ENCODE results near the gene TSHZ1. TPM values are rescaled to one million over a fixed set of nuclear protein-coding genes. Genes with fewer than 3 reads are reported as not detected.
A peak's percentile ranks its signal among the peaks of the same experiment; 100 is the strongest.

Gene TSHZ1
- total RNA-seq, 4 donors from 2014 or later, result 16.3 to 34.8 (median 29.8) TPM

DNA sequence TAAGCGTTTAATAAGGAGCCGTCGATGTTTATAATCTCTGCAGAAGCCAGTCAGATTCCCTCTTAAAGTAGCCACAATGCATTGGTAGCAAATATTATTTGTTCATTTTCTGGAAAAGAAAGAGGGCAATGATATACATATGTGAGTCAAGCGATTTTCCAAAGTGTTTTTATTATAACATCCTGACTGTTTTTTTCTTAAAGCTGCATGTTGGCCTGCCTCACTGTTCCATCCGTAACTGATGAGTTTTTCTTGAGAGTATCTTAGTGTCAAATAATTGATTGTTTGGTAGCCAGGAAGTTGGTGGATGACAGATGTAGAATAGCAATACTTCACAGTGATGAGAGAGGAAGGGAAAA lies 3.7 kb downstream of the TSHZ1 start:
- Histone ChIP-seq H3K4me1 (peaks cover 19 to 77% (median 69%) of the 10 kb centered on the region in 4 donors), H3K9me3 (no peaks in the 10 kb centered on the region), H3K4me3 (peak overlapping the region in 1 of 4 donors; percentile 7), H3K27ac (peak overlapping the region; percentile 88 to 95 (median 90)), H3K36me3 (no peaks in the 10 kb centered on the region), H3K27me3 (no peaks in the 10 kb centered on the region)
- WGBS, 2 donors (ENCODE audit: low coverage in 1 of 2), result 52 to 53% methylated on average over 5 of the region's 5 CpGs
- no peak for DNase-seq
- intact Hi-C loops (cut with DNase I; ENCODE audit: low total_unique reads) (loop anchor here (10.0 kb wide), 1 partner anchor 260 kb away; no protein-coding TSS in a partner anchor), in situ Hi-C loops (cut with MboI; ENCODE audit: low pct_ligation_motif_present in 1 of 4, low pct_unique_long_range_greater_than_20kb in 1 of 4, low sequenced_read_pairs in 3 of 4) (loop anchor here in 1 of 4 donors (25.0 kb wide), 1 partner anchor 727 kb away; the partner anchor contains the start of gene CNDP2)
- no peak for TF ChIP-seq POLR2AphosphoS5 (IDR thresholded peaks at IDR 0.05)

DNA sequence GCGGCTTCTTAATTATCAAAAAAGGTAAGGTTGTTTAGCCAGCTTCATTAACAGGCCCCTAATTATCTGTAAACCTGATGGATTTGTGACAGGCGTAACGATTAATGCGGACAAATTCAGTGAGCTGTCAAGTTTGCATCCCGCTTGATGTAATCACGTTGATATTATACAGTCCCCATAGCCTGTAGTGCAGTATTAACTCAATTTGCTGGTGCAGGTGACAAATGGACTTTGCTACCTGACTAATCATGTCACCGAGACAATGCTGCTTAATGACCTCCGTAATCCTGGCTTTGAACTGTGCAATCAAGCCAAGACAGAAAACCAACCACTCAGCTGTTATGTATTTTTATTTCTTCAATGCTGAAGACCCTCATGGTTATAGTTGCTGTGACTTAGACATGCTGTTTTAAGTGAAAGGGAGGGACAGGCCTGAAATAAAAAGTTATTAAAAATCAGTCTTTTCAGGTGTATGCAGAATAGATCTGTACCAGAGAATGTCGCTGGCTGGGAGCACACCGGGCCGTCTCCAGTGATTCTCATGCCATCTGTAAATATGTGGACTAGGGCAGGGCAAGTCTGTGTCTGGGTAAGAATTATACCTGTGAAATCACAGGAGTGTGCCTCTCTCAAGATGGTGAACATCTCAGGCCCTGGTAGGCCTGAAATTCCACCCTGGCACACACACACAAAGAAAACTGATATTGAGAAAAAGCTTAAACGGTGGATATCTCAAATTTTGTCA lies 4.3 kb downstream of the TSHZ1 start:
- in situ Hi-C loops (cut with MboI; ENCODE audit: low pct_ligation_motif_present in 1 of 4, low pct_unique_long_range_greater_than_20kb in 1 of 4, low sequenced_read_pairs in 3 of 4) (loop anchor here in 1 of 4 donors (25.0 kb wide), 1 partner anchor 728 kb away; the partner anchor contains the start of gene CNDP2), intact Hi-C loops (cut with DNase I; ENCODE audit: low total_unique reads) (loop anchor here (10.0 kb wide), 1 partner anchor 260 kb away; no protein-coding TSS in a partner anchor)
- TF ChIP-seq POLR2AphosphoS5 (IDR thresholded peaks at IDR 0.05) (peak; percentile 13 to 66 (median 62)), EP300 (IDR thresholded peaks at IDR 0.05; ENCODE audit: low read depth) (no peak), POLR2A (IDR thresholded peaks at IDR 0.05) (peak; percentile 24)
- H3K4me3 ChIP-seq, result peak overlapping the region in 1 of 4 donors; percentile 7
- no peaks in the 10 kb centered on the region for H3K36me3 ChIP-seq
- H3K9me3 ChIP-seq, result no peaks in the 10 kb centered on the region
- peak overlapping the region; percentile 88 to 95 (median 90) for H3K27ac ChIP-seq
- WGBS, 2 donors (ENCODE audit: low coverage in 1 of 2), result 61 to 76% methylated on average over 8 to 12 of the region's 12 CpGs
- peak; percentile 42 for DNase-seq
- H3K4me1 ChIP-seq, result peaks cover 19 to 82% (median 74%) of the 10 kb centered on the region in 4 donors
- no peaks in the 10 kb centered on the region for H3K27me3 ChIP-seq

DNA sequence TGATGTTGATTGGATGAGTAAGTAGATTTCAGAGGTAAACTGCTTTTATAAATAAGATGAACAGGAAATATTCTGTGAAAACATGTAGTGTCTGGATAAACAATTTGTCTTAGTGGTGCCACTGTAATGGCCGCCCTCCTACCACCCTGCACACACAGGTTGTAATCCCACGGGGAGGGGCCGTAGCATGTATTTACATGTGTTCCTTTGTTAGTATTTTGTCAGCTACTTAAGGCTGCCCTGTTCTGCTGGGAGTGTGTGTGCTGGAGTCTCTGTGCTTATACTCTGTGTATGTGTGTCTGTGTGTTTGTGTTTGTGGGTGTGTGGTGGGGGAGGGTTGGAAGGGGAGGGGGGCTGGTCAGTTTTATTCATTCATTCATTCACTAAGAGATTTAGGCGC lies 5.1 kb downstream of the TSHZ1 start:
- DNase-seq, result no peak
- WGBS, 2 donors (ENCODE audit: low coverage in 1 of 2), result 56 to 73% methylated on average over 4 of the region's 4 CpGs

GRCh38 chr18:75216212-75216910 lies 5.8 kb downstream of the TSHZ1 start:
- intact Hi-C loops (cut with DNase I; ENCODE audit: low total_unique reads), result loop anchor here (10.0 kb wide), 1 partner anchor 258 kb away; no protein-coding TSS in a partner anchor
- TF ChIP-seq CTCF (IDR thresholded peaks at IDR 0.05) (no peak), POLR2AphosphoS5 (IDR thresholded peaks at IDR 0.05) (no peak), EP300 (IDR thresholded peaks at IDR 0.05; ENCODE audit: low read depth) (no peak), POLR2A (IDR thresholded peaks at IDR 0.05) (no peak)
- no peak for DNase-seq
- no peaks in the 10 kb centered on the region for H3K36me3 ChIP-seq
- H3K9me3 ChIP-seq, result no peaks in the 10 kb centered on the region
- in situ Hi-C loops (cut with MboI; ENCODE audit: low pct_ligation_motif_present in 1 of 4, low pct_unique_long_range_greater_than_20kb in 1 of 4, low sequenced_read_pairs in 3 of 4), result loop anchor here in 1 of 4 donors (25.0 kb wide), 1 partner anchor 729 kb away; the partner anchor contains the start of gene CNDP2
- H3K4me1 ChIP-seq, result peaks cover 21 to 91% (median 75%) of the 10 kb centered on the region in 4 donors
- H3K27me3 ChIP-seq, result no peaks in the 10 kb centered on the region
- WGBS, 2 donors (ENCODE audit: low coverage in 1 of 2), result 35 to 41% methylated on average over 3 to 7 of the region's 7 CpGs
- H3K27ac ChIP-seq, result peak overlapping the region; percentile 88 to 95 (median 90)
- peak overlapping the region in 1 of 4 donors; percentile 5 for H3K4me3 ChIP-seq

More for the DNA sequence above, 5.1 kb downstream of the TSHZ1 start:
- H3K9me3 ChIP-seq, result no peaks in the 10 kb centered on the region
- TF ChIP-seq POLR2AphosphoS5 (IDR thresholded peaks at IDR 0.05) (no peak), EP300 (IDR thresholded peaks at IDR 0.05; ENCODE audit: low read depth) (no peak), POLR2A (IDR thresholded peaks at IDR 0.05) (no peak), CTCF (IDR thresholded peaks at IDR 0.05) (no peak)
- in situ Hi-C loops (cut with MboI; ENCODE audit: low pct_ligation_motif_present in 1 of 4, low pct_unique_long_range_greater_than_20kb in 1 of 4, low sequenced_read_pairs in 3 of 4) (loop anchor here in 1 of 4 donors (25.0 kb wide), 1 partner anchor 728 kb away; the partner anchor contains the start of gene CNDP2), intact Hi-C loops (cut with DNase I; ENCODE audit: low total_unique reads) (loop anchor here (10.0 kb wide), 1 partner anchor 259 kb away; no protein-coding TSS in a partner anchor)
- H3K4me3 ChIP-seq, result no peak overlapping the region
- H3K4me1 ChIP-seq, result peaks cover 19 to 85% (median 73%) of the 10 kb centered on the region in 4 donors
- H3K27ac ChIP-seq, result peak overlapping the region; percentile 88 to 95 (median 90)
- no peaks in the 10 kb centered on the region for H3K36me3 ChIP-seq
- H3K27me3 ChIP-seq, result no peaks in the 10 kb centered on the region
